Smooth muscle cell (in vitro differentiated cells): ENCODE data around the gene CASKIN2. TPM values are rescaled to one million over a fixed set of nuclear protein-coding genes. Genes with fewer than 3 reads are reported as not detected.
"Not testable (repeated sequence)": the region's sequence is repeated elsewhere in the genome, so short reads cannot be mapped to it uniquely, and the experiment has no call there.

ENCODE experiments used
- DNase-seq: peaks from one replicate; lab custom pipeline; 2025; ENCODE audit not compliant: unreplicated experiment; lab: John Stamatoyannopoulos, UW
- H2AFZ ChIP-seq: fragments of 200-600 bp; sonication (generic); 2 replicates; pipeline ENCODE4 v1.6.0; 2016; ENCODE audit warnings: antibody characterized with exemption, low read depth, mild to moderate bottlenecking
- H3F3A ChIP-seq: fragments of 200-600 bp; sonication (generic); 2 replicates; pipeline ENCODE4 v1.6.0; 2017; ENCODE audit warnings: antibody characterized with exemption, low read depth
- H3K27ac ChIP-seq: fragments of 200-600 bp; sonication (generic); 2 replicates; pipeline ENCODE4 v1.5.1; 2016; ENCODE audit warnings: low read depth, mild to moderate bottlenecking
- H3K27me3 ChIP-seq: fragments of 200-600 bp; sonication (generic); 2 replicates; pipeline ENCODE4 v1.6.1; 2016; ENCODE audit warnings: low read depth, mild to moderate bottlenecking
- H3K36me3 ChIP-seq: fragments of 200-600 bp; sonication (generic); 2 replicates; pipeline ENCODE4 v1.5.1; 2016; ENCODE audit warnings: low read depth
- H3K4me1 ChIP-seq: fragments of 200-600 bp; sonication (generic); 2 replicates; pipeline ENCODE4 v1.5.1; 2016; ENCODE audit warnings: low read depth
- H3K4me2 ChIP-seq: fragments of 200-600 bp; sonication (generic); 2 replicates; pipeline ENCODE4 v1.6.0; 2016; ENCODE audit warnings: mild to moderate bottlenecking
- H3K4me3 ChIP-seq: fragments of 200-600 bp; sonication (generic); 2 replicates; pipeline ENCODE4 v1.5.1; 2016; ENCODE audit warnings: mild to moderate bottlenecking
- H3K79me2 ChIP-seq: fragments of 200-600 bp; sonication (generic); 2 replicates; pipeline ENCODE4 v1.6.0; 2016; ENCODE audit warnings: low read depth, mild to moderate bottlenecking
- H3K9ac ChIP-seq: fragments of 200-600 bp; sonication (generic); 2 replicates; pipeline ENCODE4 v1.6.0; 2016; ENCODE audit warnings: low read depth
- H3K9me3 ChIP-seq: fragments of 200-600 bp; sonication (generic); replicated peaks from 2 replicates; pipeline ENCODE4 v1.5.1; 2016; ENCODE audit warnings: low read depth
- H4K20me1 ChIP-seq: fragments of 200-600 bp; sonication (generic); 2 replicates; pipeline ENCODE4 v1.6.0; 2016; ENCODE audit warnings: low read depth
- CTCF ChIP-seq: fragments of 200-600 bp; sonication (generic); IDR thresholded peaks from 2 replicates; pipeline ENCODE4 v1.5.1; 2017; ENCODE audit warnings: borderline replicate concordance, mild to moderate bottlenecking, antibody characterized with exemption; ENCODE audit not compliant: insufficient read depth, poor library complexity, severe bottlenecking
- WGBS: methylation state at CpG from one replicate; pipeline ENCODE4 v1.1.7; 2016; ENCODE audit warnings: low lambda C conversion rate; 5-methylcytosine and 5-hydroxymethylcytosine counted together
- polyA plus RNA-seq: library from polyadenylated mRNA; unstranded; fragments of >200 nt; fragmentation: Nextera tagmentation; extraction: Ambion mirVana; gene quantifications from 2 replicates; pipeline ENCODE4 v1.2.1, GENCODE V29; 2016
- total RNA-seq: library from RNA; depleted of rRNA; stranded (reverse); fragments of >200 nt; gene quantifications from 2 replicates; pipeline ENCODE4 v1.2.3, GENCODE V29; 2014

CASKIN2 gene
- total and polyA plus RNA-seq, 2 experiments from 2014 or later: 2.6 to 8.0 TPM

GRCh38 chr17:75523647-75524046 is 8.3 kb upstream of the CASKIN2 start:
- DNase-seq: no peak
- H3K4me3 ChIP-seq: no peak overlapping the region
- H3K9me3 ChIP-seq: no peaks in the 10 kb centered on the region
- no peak for TF ChIP-seq CTCF
- no peak overlapping the region for H3K27ac ChIP-seq
- H3K4me1 ChIP-seq: peaks cover 5% of the 10 kb centered on the region
- no peak overlapping the region for H3K4me2 ChIP-seq
- H3F3A ChIP-seq: peaks cover 15% of the 10 kb centered on the region
- no peak overlapping the region for H3K9ac ChIP-seq
- no peak overlapping the region for H2AFZ ChIP-seq
- H3K36me3 ChIP-seq: no peaks in the 10 kb centered on the region
- H3K79me2 ChIP-seq: no peaks in the 10 kb centered on the region
- H4K20me1 ChIP-seq: no peaks in the 10 kb centered on the region
- WGBS: 95% methylated on average over 7 of the region's 7 CpGs
- H3K27me3 ChIP-seq: peaks cover 7% of the 10 kb centered on the region

GRCh38 chr17:75521951-75522727 is 6.8 kb upstream of the CASKIN2 start:
- H3K27me3 ChIP-seq: peaks cover 7% of the 10 kb centered on the region
- H3K9me3 ChIP-seq: no peaks in the 10 kb centered on the region
- peaks cover 4% of the 10 kb centered on the region for H4K20me1 ChIP-seq
- H3K27ac ChIP-seq: no peak overlapping the region
- TF ChIP-seq CTCF: no peak
- no peak overlapping the region for H2AFZ ChIP-seq
- no peaks in the 10 kb centered on the region for H3K36me3 ChIP-seq
- H3K9ac ChIP-seq: no peak overlapping the region
- H3K4me3 ChIP-seq: no peak overlapping the region
- WGBS: 88% methylated on average over 33 of the region's 33 CpGs
- peaks cover 15% of the 10 kb centered on the region for H3F3A ChIP-seq
- H3K4me2 ChIP-seq: no peak overlapping the region
- no peak for DNase-seq
- peaks cover 10% of the 10 kb centered on the region for H3K4me1 ChIP-seq
- no peaks in the 10 kb centered on the region for H3K79me2 ChIP-seq

- TF ChIP-seq CTCF: no peak
- no peak overlapping the region for H3K4me2 ChIP-seq
- no peak for DNase-seq
- H3K9me3 ChIP-seq: no peaks in the 10 kb centered on the region
- H3K9ac ChIP-seq: no peak overlapping the region
- no peak overlapping the region for H2AFZ ChIP-seq
- H3K36me3 ChIP-seq: no peaks in the 10 kb centered on the region
- 100% methylated on average over 7 of the region's 8 CpGs for whole genome bisulfite sequencing
- peaks cover 3% of the 10 kb centered on the region for H3K27me3 ChIP-seq
- H3K4me3 ChIP-seq: no peak overlapping the region
- H3K4me1 ChIP-seq: peaks cover 9% of the 10 kb centered on the region
- no peak overlapping the region for H3K27ac ChIP-seq
- peaks cover 12% of the 10 kb centered on the region for H3F3A ChIP-seq
- H4K20me1 ChIP-seq: peaks cover 4% of the 10 kb centered on the region
- H3K79me2 ChIP-seq: no peaks in the 10 kb centered on the region
Observed at GRCh38 chr17:75521290-75521689, 6.0 kb upstream of the CASKIN2 start.

GRCh38 chr17:75520413-75520812 is 5.1 kb upstream of the CASKIN2 start:
- not testable (repeated sequence) for H3K9ac ChIP-seq, H3K79me2 ChIP-seq, H3K27me3 ChIP-seq, H3K4me3 ChIP-seq, H3K4me2 ChIP-seq, H3K9me3 ChIP-seq, H3F3A ChIP-seq, H4K20me1 ChIP-seq, H3K27ac ChIP-seq, DNase-seq, H3K36me3 ChIP-seq, H3K4me1 ChIP-seq, H2AFZ ChIP-seq
- WGBS: 97% methylated on average over 8 of the region's 8 CpGs
